HG03060 (cell line): ENCODE data around the gene STAMBPL1.

Source experiments
- ATAC-seq: cut with Tn5 transposase; IDR thresholded peaks from one replicate; pipeline ENCODE4 v1.9.1; 2021; ENCODE audit warnings: low read depth, moderate number of reproducible peaks; ENCODE audit not compliant: unreplicated experiment

STAMBPL1 gene

DNA sequence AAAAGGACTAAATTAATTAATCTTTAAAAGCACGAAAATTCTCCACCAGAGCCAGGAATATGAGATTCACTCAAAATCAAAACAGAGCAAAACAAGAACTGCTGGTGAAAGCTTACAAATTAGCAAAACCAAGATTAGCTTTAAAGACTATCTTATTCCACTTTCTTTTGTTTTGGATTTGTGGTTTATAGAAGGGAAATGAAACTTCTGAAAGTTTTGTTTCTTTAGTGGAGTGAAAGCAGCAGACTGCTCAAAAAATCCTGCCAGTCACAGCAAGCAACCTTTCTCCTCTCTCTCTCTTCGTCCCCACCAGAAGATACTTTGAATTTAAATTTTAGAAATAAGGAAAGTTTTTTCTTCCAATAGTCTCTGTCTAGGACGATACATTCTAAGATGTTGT is 64.8 kb downstream of the STAMBPL1 start:
- ATAC-seq, result no peak

DNA sequence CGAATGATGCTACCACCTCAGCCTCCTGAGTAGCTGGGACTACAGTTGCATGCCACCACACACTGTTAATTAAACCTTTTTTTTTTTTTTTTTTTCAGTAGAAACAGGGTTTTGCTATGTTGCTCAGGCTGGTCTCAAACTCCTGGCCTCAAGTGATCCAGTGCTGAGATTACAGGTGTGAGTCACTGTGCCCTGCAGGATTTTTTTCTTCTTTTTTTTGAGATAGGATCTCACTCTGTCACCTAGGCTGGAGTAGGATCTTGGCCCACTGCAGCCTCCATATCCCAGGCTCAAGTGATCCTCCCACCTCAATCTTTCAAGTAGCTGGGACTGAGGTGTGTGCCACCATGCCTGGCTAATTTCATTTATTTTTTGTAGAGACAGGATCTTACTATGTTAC is 66.2 kb downstream of the STAMBPL1 start:
- no peak for ATAC-seq

DNA sequence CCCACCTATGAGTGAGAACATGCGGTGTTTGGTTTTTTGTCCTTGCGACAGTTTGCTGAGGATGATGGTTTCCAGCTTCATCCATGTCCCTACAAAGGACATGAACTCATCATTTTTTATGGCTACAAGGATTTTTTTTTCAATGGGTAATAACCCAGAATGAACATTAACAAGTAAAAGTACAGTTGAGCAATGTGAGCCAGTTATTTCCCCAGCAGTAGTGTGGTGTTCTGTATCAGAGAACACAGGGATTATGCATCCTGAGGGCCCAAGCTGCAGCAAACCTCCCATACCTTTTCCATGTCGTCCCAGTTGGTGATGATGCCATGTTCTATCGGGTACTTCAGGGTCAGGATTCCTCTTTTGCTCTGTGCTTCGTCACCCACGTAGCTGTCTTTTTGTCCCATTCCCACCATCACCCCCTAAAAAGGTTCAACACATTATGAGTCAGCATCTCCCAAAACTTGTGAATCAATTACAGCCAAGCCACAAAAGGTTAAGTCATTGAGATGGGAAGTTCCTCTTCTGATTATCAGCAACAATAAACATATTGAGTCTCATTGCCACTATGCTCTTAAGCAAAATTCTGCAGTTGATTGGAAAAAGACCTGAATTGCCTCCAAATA is 67.0 kb downstream of the STAMBPL1 start:
- no peak for ATAC-seq

DNA sequence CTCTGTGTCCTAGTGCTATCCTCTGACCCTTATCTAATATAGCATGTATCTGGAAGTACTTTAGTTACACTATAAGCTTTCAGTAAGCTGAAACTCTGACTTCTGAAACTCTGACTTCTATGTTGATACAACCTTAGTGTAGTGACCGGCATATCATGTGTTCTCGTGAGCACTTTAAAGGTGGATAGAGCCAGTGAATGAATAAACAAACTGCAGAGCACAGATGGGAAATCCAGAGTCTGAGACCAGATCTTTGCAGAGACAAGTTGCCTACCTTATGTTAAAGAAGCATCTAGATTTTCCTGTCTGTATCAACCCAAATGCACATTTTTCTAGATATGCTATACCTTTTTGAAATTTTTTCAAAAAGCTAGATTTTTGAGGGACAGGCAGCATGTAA is 69.0 kb downstream of the STAMBPL1 start:
- no peak for ATAC-seq

DNA sequence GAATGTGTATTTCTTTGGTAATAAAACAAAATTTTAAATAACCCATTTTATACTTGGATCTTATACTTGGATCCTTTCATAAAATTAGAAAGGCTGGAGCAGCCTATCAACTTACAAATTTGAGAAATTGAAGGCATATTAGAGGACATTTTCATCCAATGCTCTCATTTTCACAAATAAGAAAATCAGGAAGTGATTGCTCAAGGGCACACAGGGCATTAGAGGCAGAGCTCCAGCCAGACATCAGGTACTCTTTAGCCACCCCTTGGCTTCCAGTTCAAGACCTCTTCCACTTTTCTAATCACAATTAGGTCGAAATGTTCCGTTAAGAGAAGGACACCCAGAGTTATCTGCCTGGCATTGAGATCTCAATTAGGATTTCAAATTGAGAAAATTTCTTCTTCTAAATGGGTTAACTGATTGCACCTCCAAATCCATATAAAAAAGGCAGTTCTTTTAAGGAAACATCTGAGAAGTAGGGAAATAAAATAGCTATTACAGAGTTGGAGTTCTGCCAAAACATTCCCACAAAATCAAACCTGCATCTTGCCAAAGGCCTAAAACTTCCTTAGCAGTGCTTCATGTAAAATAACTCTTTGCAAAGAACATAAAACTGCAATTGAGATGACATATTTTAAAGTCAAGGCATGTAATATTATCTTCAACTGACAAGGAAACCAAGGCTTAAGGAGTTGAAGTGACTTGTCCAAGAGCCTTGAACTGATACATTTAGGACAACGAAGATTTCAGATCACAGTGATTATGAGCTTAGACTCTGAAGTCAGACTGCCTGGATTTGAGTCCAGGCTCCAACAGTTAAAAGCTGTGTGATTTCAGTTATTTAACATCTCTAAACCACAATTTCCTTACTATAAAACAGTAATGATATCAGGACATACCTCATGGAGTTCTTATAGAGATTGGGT is 70.1 kb downstream of the STAMBPL1 start:
- no peak for ATAC-seq

DNA sequence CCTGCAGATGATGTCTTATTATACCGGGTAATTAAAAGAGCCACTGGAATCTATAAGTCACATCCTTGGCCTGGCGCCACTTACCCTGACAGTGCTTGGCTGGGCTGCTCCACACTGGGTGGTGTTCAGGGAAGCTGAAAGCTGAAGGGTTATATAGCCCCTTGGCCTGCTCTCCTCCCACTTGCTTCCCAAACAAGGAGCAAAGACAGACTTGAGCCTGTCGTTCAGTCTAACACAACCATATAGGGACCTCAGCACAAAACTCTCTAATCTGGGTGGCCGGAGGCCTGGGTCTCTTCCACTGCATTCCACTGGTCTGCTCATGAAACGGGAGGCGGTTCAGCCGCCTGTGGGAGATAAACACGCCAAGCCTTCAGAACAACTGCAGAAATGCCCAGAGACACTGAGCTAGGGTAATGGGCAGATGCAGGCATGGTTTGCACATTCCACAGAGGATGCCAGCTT is 72.6 kb downstream of the STAMBPL1 start, which contains the start of gene ACTA2:
TSS of gene ACTA2 (minus strand) at position 127 of the 465 bp plus-strand sequence. CDS start 3,843 bp downstream, outside the sequence.
- no peak for ATAC-seq

DNA sequence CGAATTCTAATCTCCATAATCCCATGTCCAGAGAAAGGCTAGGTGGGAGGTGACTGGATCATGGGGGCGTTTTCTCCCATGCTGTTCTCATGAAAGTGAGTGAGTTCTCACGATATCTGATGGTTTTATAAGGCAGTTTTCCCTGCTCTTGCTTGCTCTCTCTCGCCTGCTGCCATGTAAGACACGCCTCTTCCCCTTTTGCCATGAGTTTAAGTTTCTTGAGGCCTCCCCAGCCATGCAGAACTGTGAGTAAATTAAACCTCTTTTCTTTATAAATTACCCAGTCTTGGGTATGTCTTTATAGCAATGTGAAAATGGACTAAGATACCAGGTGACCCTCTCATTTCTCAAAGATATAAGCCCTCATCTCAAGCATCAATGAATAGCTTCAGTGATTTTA is 73.6 kb downstream of the STAMBPL1 start:
- ATAC-seq, result no peak

DNA sequence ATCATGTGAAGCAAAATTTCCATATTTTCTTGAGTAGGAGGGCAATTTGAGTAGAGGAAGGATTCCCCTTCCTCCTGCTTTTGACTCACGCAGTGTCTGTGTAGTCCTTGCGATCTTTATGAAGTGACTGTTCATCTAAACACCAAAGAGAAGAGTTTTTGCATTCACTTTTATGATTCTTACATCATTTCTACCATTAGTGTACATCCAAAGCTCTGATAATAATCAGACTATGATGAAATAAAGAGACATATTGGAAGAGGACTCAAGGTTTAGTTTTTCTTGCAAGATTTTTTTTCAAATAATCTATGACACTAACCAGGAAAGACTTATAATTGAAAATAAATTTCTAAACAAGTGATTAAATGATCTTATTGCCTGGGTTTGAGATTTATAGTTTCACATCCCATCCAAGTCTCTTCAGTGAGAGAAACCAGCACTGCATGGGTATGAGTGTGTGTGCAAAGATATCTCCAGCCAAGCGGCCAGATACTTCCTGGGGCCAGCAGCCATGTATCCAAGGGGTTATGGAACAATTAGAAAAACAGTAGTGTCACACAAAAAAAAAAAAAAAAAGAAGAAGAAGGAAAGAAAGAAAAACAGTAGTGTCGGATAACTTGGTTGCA is 74.5 kb downstream of the STAMBPL1 start:
- ATAC-seq, result no peak

DNA sequence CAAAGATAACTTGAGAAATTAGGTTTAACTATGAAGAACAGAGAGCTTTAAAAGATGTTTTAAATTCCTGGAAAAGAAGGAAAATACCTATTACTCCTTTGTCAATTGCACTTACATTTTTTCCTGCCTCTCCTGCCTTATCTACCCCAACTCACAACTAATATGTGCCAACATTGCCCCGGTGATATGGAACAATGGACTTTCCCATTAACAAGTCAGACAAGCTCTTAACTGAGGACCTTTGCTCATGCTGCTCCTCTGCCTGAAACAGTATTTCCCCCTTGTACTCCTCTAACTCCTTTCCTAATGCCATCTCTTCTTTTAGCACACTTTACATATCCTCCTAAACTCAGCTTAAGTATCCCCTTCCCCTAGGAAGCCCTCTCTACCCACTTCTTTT is 77.3 kb downstream of the STAMBPL1 start:
- ATAC-seq, result no peak

DNA sequence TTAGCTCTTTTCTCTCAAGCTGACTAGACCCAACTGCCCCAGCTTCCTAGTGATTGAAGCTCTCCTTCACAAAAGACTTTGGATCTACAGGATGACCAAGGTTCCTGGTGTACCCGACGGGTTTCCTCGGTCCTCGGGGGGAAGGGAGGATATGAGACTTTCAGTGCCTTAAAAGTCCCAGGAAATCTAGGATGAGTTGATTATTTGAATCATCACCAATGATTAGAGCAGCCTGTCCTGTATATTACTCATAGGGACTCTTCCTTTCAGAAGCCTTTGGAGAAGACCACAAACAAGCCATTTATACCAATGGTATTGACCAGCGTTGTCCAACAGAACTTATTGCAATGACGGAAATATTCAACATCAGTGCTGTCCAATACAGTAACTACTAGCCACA is 78.7 kb downstream of the STAMBPL1 start:
- ATAC-seq, result no peak

DNA sequence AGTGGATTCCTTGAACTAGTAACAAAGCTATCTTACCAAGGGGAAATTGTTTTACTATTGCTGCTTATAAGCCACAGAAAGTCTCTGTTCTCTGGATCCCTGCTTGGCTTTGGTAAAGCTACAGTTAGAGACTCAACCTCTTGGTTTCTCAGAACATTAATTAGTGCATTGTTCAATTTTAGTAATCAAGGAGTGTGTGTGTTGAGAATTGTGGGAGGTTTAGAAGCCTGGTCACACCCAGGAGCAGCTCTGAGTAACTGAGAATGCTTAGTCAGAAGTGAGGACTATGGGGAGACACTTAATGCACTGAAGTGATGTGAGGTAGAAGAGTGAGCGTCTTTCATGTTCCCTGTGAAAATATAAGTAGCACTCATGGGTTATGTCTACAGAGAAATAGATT is 80.8 kb downstream of the STAMBPL1 start:
- ATAC-seq, result no peak

DNA sequence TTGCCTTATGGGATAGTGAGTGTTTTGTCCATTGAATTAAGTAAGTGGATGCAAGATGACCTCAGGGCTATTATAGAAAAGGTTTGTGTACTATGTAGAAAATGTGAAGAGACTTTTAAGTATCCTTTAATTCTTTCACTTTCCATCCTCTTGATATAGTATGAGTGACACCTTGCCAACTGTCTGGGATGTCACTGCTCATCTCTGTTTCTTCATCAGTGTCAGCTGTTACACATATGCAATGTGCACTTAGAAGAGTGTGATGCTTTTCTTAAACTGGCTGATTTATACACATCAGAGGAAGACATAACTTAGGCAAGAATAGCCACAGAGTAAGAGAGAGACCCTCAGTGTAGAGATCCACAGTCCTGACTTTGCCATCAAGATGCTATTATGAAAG is 81.2 kb downstream of the STAMBPL1 start:
- ATAC-seq, result no peak

DNA sequence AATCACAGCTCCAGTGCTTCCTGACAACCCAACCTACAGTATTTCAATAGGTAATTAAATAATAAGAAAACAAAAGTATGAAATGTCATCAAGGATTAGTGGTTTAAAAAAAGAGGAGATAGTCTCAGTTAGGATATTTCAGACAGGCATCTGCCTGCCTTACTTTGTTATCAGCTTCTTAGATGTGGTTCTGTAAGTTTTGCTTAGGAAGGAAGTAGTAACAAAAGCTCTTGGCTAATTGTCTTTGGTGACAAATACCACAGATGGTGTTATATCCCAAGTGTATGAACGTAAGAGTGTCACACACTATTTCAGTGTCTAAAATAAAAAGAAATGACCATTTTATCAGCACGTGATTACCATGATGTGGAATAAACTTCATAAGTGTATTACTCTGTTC is 82.3 kb downstream of the STAMBPL1 start:
- ATAC-seq, result no peak

DNA sequence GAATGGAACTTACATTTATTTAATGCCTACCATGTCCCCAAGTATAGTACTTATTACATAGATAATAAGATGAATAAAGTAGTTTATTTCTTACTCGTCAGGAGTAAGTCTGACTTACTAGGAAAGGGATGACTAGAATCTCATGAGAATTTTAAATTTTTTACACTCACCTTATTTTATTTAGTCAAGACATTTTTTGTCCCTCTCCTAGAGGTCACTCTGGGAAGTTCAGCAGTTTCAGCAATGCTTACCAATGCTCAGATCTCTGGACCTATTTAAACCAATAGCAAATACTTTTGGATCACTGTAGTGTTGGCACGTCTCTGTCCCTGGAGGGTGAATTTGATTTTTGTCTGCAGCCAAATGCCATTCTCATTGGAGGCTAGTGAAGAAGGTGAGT is 83.3 kb downstream of the STAMBPL1 start:
- no peak for ATAC-seq

DNA sequence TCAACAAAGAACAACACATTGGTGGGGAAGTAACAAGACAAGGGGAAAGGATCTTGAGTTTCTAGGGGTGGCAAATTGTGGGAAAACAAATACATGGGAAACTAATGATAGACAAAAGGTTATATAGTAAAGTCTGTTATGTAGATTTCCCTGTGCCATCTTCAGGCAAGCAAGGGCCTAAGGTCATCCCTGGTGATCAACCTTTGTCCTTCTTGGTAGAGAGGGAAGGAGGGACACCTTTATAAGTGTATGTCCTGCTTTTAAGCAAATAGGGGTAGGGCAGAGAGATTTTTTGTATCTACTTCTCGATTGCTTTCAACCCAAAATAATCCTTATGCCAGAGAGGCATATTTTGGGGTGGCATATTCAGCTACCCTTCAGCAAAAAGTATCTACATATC is 84.3 kb downstream of the STAMBPL1 start:
- ATAC-seq, result no peak

DNA sequence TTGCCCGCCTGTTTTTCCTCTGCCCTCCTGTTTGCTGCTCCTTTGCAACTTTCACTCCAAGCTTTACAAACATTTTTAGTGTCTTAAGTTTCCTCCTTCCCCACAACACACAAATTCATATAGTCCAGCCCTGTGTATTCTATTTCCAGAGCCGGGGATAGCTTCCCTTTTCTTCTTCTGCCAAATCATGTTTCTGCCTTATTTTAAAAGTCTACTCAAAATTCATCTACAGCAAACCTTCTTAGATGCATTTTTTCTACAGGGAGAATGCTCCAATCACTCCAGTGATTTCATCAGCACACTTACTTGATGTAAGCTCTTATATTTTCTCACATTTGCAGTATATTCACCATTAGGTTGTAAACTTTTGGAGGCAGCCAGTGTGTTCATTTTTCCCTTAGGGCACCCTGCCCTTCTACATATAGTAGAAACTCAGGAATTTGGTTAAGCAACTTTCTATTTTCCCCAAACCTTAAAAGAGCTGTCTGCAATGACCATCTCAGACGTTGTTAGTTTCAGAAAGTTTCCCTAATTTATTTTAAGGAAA is 84.9 kb downstream of the STAMBPL1 start:
- ATAC-seq, result no peak

DNA sequence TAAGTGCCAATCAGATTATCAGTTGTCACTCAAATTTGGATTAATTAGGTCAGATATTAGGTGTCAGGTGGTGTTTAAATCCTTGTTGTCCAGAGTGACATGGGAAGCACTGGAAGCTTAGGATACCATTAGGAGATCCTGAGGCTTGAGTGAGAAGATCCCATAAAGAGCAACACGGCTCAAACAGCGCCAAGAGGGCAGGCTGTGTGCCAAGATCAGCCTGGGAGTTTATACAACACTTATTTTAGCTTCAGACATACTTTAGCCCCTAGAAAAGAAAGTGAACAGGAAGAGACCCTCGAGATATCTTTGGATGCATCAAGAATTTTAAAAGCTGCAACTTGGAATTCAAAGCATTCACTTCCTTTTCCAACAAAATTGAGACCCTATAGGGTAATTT is 86.8 kb downstream of the STAMBPL1 start:
- no peak for ATAC-seq

DNA sequence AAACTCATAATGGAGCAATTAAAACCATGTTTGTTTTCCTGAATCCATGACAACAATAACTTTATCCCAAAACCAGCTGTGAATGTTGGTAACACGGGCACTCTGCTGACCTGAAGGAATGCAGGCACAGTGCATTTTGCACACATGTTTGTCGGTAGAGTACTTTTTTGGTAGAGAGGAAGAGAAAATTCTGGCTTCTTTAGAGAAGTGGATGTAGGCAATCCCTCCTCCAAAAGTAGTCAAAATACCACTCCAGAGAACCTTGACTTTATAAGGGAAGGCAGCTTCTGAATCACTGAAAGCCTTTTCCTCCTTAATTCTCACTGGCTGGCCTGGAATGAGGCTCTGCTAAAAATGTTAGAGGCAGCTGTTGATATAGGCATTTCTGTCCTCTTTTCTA is 88.3 kb downstream of the STAMBPL1 start:
- no peak for ATAC-seq

DNA sequence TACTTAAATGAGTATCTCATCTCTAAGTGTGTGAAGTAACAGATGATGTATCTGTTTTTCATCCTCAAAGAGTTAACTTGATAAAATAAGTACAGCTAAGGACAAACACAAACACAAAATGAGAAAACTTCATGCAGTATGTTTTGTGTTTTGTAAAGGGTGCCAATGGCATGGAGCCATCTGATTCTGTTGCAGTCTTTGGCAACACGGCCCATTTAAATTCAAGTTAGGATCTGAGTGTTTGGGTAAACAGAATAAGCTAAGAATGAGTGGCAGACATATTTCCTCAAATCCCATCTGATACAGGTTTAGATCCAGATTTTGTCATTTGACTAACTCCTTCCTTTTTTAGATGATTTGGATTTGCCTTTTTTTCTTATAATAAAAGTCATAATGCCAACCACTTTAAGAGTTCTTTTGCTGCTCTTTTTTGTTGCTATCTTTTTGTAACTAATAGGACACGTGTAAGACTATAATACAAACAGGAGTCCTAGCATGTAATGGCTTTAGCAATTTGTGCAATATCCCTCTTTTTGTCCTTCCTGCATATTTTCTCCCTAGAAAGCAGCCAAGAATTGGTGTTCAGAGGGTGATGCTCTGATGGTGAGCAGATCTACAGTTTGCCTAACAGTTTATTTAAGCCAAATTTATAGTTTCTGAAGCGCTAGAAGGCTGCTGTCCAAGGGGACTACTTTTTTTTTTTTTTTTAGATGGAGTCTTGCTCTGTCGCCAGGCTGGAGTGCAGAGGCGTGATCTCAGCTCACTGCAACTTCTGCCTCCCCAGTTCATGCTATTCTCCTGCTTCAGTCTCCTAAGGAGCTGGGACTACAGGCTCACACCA is 91.4 kb downstream of the STAMBPL1 start:
- ATAC-seq, result no peak
